Upper lobe of right lung (tissue), 1 donor: ENCODE results near the gene ARSD. TPM values are rescaled to one million over a fixed set of nuclear protein-coding genes. Genes with fewer than 3 reads are reported as not detected.
"Not testable (repeated sequence)": the region's sequence is repeated elsewhere in the genome, so short reads cannot be mapped to it uniquely, and the experiment has no call there.

ENCODE experiments used
- ATAC-seq: fragments of 200-7000 bp; cut with Tn5 transposase; one replicate; pipeline ENCODE4 v1.9.1; 2020; ENCODE audit warnings: mild to moderate bottlenecking, moderate library complexity
- DNase-seq: peaks from one replicate; pipeline ENCODE4 v3.0.0-alpha.2; 2020
- H3K27ac ChIP-seq: fragments of 200-600 bp; one replicate; pipeline ENCODE4 v1.8.0; 2022
- H3K27me3 ChIP-seq: fragments of 200-600 bp; one replicate; pipeline ENCODE4 v1.8.0; 2022; ENCODE audit warnings: mild to moderate bottlenecking
- H3K36me3 ChIP-seq: fragments of 200-600 bp; one replicate; pipeline ENCODE4 v1.8.0; 2022
- H3K4me1 ChIP-seq: fragments of 200-600 bp; one replicate; pipeline ENCODE4 v1.8.0; 2022
- H3K4me3 ChIP-seq: fragments of 200-600 bp; one replicate; pipeline ENCODE4 v1.8.0; 2022; ENCODE audit warnings: mild to moderate bottlenecking
- H3K9me3 ChIP-seq: fragments of 200-600 bp; one replicate; pipeline ENCODE4 v1.8.0; 2022
- intact Hi-C: fragments of 100-400 bp; cut with DNase I; formaldehyde crosslinking; loops from one replicate; pipeline ENCODE4 v1.11.0; 2022
- total RNA-seq: library from RNA; stranded (reverse); fragmentation: NEBNext Ultra II Directional; extraction: Animal tissue kit (Norgen Biotek cat#: 25700); gene quantifications from one replicate; pipeline ENCODE4 v1.2.1, GENCODE V29; 2021
- TF ChIP-seq, protein P1 (sequence below): fragments of 200-600 bp; IDR thresholded peaks from one replicate; pipeline ENCODE4 v1.8.0; 2022; ENCODE audit warnings: antibody characterized with exemption
- donor health status: DM: no; HTN: yes; CAD: no; lungs with severe emphysema.

ARSD gene
- total RNA-seq, 1 donor from 2014 or later: 35.1 TPM

DNA sequence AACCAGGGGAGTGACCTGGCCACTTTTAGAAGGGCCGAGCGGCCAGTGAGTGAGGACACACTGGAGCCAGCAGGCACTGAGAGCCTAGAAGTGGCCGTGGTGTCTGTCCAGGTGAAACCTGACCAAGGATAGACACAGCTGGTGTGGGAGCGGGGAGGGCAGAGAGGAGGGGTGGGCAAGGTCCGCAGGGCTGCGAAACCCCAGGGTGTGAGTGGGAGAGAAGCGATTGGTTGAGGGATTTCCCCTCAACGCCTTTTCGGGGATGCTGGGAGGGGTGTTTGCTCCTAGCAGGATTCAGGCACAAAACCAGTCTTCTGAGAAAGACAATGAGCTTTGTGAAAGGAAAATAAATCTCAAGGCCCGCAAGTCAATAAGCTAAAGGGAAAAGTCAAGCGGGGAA is 33.2 kb upstream of the ARSD start:
- TF ChIP-seq, protein P1, sequence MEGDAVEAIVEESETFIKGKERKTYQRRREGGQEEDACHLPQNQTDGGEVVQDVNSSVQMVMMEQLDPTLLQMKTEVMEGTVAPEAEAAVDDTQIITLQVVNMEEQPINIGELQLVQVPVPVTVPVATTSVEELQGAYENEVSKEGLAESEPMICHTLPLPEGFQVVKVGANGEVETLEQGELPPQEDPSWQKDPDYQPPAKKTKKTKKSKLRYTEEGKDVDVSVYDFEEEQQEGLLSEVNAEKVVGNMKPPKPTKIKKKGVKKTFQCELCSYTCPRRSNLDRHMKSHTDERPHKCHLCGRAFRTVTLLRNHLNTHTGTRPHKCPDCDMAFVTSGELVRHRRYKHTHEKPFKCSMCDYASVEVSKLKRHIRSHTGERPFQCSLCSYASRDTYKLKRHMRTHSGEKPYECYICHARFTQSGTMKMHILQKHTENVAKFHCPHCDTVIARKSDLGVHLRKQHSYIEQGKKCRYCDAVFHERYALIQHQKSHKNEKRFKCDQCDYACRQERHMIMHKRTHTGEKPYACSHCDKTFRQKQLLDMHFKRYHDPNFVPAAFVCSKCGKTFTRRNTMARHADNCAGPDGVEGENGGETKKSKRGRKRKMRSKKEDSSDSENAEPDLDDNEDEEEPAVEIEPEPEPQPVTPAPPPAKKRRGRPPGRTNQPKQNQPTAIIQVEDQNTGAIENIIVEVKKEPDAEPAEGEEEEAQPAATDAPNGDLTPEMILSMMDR: no peak
- H3K9me3 ChIP-seq: no peaks in the 10 kb centered on the region
- ATAC-seq: no peak
- no peak for DNase-seq
- no peaks in the 10 kb centered on the region for H3K27me3 ChIP-seq
- H3K4me1 ChIP-seq: no peaks in the 10 kb centered on the region
- no peak overlapping the region for H3K4me3 ChIP-seq
- no peak overlapping the region for H3K27ac ChIP-seq
- no peaks in the 10 kb centered on the region for H3K36me3 ChIP-seq
- intact Hi-C loops: no loop called here

DNA sequence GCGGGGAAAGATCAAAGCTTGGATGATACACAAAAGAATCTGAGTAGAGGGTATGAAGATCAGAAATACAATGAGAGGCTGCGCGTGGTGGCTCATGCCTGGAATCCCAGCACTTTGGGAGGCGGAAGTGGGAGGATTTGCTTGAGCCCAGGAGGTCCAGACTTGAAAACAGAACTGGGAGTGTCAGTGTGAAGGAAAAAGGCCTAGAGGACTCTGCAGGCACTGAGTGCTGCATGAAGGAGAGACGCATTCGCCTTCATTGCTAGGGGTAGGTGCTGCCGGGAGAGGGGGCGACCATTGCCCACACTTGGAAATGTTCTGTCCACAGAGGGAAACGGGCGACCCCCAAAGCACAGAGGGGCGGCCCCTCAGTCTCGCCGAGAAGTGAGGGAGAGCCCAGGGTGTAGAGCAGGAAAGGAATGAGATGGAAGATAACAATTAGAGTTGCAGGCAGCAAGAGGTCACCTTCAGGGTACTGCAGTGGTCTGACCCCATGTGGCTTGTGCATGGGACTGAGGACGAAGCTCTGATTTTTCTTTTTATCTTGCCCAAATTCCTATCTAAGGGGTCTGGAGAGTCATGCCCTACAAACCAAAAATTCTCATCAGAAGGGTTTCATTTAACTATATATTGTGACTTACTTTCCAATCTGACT is 31.8 kb upstream of the ARSD start:
- TF ChIP-seq, protein P1: no peak
- intact Hi-C loops: no loop called here
- no peak for DNase-seq
- no peaks in the 10 kb centered on the region for H3K36me3 ChIP-seq
- H3K4me1 ChIP-seq: no peaks in the 10 kb centered on the region
- H3K27me3 ChIP-seq: no peaks in the 10 kb centered on the region
- no peak overlapping the region for H3K27ac ChIP-seq
- no peaks in the 10 kb centered on the region for H3K9me3 ChIP-seq
- ATAC-seq: no peak
- H3K4me3 ChIP-seq: no peak overlapping the region

DNA sequence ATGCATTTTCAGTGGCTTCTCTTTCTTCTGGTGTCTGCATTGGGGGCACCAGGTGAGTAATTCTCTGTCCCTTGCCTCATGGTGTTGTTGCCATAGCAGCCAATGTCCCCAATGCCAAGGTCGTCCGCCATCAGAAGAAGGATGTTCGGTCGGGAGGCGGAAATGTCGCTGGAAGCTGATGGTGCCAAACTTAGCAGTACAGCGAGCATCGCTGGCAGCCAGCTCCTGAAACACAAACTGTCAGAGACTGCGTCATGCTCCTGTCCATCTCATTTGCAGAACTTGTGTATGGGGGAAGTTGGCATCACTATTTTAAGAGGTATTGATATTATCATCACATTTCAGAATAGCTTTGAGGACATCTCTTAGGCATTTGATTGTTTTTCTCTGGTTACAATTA is 29.1 kb upstream of the ARSD start:
- intact Hi-C loops: no loop called here
- ATAC-seq: no peak

DNA sequence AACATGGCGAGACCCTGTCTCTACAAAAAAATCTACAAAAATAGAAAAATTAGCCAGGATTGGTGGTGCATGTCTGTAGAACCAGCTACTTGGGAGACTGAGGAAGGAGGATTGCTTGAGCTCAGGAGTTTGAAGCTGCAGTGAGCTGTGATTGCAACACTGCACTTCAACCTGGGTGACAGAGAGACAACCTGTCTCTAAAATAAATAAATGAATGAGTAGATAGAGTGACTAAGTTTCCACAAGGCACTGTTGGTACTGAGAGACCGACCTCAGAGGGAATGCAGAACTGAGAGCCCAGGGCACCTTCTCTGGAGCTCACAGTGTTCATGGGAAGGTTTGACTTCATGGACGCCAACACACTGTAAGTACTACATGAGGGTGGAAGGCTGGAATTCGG is 26.7 kb upstream of the ARSD start:
- no peak for DNase-seq
- no peak overlapping the region for H3K4me3 ChIP-seq
- ATAC-seq: no peak
- intact Hi-C loops: no loop called here
- H3K36me3 ChIP-seq: no peaks in the 10 kb centered on the region
- TF ChIP-seq, protein P1: no peak
- no peaks in the 10 kb centered on the region for H3K27me3 ChIP-seq
- H3K27ac ChIP-seq: no peak overlapping the region
- H3K4me1 ChIP-seq: no peaks in the 10 kb centered on the region
- no peaks in the 10 kb centered on the region for H3K9me3 ChIP-seq

More for the DNA sequence above, 29.1 kb upstream of the ARSD start:
- Histone ChIP-seq H3K27me3 (no peaks in the 10 kb centered on the region), H3K4me1 (no peaks in the 10 kb centered on the region), H3K4me3 (no peak overlapping the region), H3K27ac (no peak overlapping the region), H3K9me3 (no peaks in the 10 kb centered on the region), H3K36me3 (no peaks in the 10 kb centered on the region)
- no peak for DNase-seq
- TF ChIP-seq, protein P1: no peak

DNA sequence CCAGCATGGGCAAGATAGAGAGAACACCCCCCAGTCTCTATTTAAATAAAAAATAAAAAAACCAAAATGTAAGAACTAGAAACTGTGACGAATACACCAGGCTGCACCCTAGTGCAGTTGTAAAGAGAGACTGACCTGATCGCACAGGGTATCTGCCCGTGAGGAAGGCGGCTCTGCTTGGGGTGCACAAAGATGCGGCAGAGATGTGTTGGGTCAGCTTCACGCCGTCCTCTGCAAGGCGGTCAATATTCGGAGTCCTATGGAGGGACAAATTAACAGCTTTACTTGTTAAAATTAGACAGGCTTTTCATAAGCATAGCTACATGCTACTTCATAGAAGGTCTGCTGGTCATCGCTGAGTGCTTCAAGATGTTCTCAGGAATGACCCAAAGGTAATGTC is 26.1 kb upstream of the ARSD start:
- no peak for DNase-seq
- Histone ChIP-seq H3K9me3 (no peaks in the 10 kb centered on the region), H3K27me3 (no peaks in the 10 kb centered on the region), H3K36me3 (no peaks in the 10 kb centered on the region), H3K27ac (no peak overlapping the region), H3K4me3 (no peak overlapping the region), H3K4me1 (no peaks in the 10 kb centered on the region)
- ATAC-seq: no peak
- TF ChIP-seq, protein P1: no peak
- intact Hi-C loops: no loop called here

DNA sequence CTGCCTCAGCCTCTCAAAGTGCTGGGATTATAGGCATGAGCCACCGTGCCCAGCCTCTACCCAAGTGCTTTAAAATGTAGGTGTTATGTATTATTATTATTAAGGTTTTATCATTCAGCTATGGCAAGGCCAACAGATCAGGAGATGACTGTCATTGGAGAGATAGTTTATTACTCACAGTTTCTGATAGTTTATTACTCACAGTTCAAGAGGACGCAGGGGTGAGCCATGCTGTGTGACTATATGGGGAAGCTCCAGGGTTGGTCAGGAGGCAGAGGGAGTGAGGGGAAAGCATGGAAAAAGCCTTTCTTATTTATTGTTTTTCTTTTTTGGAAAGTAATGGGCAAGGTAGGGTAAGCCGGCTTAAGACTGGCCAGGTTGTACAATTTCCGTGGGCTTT is 25.4 kb upstream of the ARSD start:
- Histone ChIP-seq H3K9me3 (no peaks in the 10 kb centered on the region), H3K27me3 (no peaks in the 10 kb centered on the region)

DNA sequence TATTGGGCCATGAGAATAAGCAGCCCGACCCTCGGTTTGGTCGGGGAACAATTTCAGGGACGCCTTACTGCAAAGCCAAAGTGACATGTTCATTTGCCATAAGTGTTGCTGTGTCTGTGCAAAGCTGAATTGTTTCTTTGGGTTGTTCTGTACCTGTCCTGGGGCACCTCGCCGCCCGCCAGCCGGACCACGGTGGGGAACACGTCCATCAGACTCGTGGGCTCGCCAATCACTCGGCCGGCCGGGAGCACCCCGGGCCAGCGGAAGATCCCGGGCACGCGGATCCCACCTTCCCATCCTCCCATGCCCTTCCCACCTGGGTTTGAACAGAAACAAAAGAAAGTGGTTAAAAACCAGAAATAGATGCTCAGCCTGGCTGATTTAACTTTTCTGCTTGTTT is 8.8 kb upstream of the ARSD start:
- intact Hi-C loops, H3K4me3 ChIP-seq, ATAC-seq, H3K27me3 ChIP-seq, H3K36me3 ChIP-seq, H3K27ac ChIP-seq, DNase-seq, H3K4me1 ChIP-seq, H3K9me3 ChIP-seq: not testable (repeated sequence)

More for the DNA sequence above, 25.4 kb upstream of the ARSD start:
- Histone ChIP-seq H3K27ac (no peak overlapping the region), H3K4me3 (no peak overlapping the region), H3K4me1 (no peaks in the 10 kb centered on the region), H3K36me3 (no peaks in the 10 kb centered on the region)
- TF ChIP-seq, protein P1: no peak
- intact Hi-C loops: no loop called here
- no peak for DNase-seq
- no peak for ATAC-seq
